Panc1 (cell line): ENCODE measurements around the gene HPS5.

ENCODE experiments used
- REST ChIP-seq, 2 experiments: IDR thresholded peaks; 2 replicates each; pipeline ENCODE4 v1.6.1; 2011 to 2012; ENCODE audit warnings: low read depth in 2 of 2, control low read depth in 1 of 2, low read length in 1 of 2, mild to moderate bottlenecking in 1 of 2, moderate library complexity in 1 of 2; ENCODE audit not compliant: insufficient read depth in 1 of 2
- SIN3A ChIP-seq: IDR thresholded peaks from 2 replicates; pipeline ENCODE4 v1.6.1; 2012; ENCODE audit warnings: low read depth, mild to moderate bottlenecking, low read length, moderate library complexity, borderline replicate concordance; ENCODE audit not compliant: insufficient read depth
- TF ChIP-seq, protein P1 (sequence below): fragments of 450-650 bp; IDR thresholded peaks from 2 replicates; pipeline ENCODE4 v1.5.1; 2017; ENCODE audit warnings: mild to moderate bottlenecking

DNA sequence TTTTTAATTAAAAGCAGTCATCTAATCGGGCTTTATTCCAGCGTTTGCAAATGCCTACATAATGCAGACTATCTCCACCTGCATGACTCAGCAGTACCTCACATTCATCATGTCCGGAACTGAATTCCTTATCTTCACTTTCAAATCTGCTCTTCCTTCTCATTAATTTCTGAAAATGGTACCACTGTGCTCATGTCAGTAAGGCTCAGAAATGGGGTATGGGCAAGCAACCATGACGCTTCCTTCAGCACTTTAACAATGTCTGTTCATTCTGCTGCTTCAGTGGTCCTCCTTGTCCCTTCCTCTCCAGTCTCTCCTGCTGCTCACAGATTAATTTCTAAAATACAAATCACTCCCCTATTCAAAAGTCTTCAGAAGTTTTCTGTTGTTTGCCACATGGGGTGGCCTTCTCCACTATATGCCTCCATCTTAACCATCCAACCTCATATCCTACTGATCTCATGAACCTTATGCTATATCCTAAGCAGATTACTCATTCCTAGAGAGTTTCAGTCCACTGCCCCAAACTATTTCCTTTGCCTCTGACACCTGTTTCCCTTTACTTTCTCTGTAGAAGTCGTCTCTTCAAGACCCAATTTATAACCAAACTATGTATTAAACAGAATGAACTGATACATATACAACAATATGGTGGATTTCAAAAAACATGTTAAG lies 7.4 kb upstream of the HPS5 start:
- TF ChIP-seq, protein P1, sequence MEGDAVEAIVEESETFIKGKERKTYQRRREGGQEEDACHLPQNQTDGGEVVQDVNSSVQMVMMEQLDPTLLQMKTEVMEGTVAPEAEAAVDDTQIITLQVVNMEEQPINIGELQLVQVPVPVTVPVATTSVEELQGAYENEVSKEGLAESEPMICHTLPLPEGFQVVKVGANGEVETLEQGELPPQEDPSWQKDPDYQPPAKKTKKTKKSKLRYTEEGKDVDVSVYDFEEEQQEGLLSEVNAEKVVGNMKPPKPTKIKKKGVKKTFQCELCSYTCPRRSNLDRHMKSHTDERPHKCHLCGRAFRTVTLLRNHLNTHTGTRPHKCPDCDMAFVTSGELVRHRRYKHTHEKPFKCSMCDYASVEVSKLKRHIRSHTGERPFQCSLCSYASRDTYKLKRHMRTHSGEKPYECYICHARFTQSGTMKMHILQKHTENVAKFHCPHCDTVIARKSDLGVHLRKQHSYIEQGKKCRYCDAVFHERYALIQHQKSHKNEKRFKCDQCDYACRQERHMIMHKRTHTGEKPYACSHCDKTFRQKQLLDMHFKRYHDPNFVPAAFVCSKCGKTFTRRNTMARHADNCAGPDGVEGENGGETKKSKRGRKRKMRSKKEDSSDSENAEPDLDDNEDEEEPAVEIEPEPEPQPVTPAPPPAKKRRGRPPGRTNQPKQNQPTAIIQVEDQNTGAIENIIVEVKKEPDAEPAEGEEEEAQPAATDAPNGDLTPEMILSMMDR, result no peak
- TF ChIP-seq SIN3A (no peak), REST (IDR thresholded peaks at IDR 0.05; ENCODE audit: insufficient read depth in 1 of 2, low read depth in 2 of 2, low read length in 1 of 2) (no peak)
